Stimulated activated CD8-positive, alpha-beta memory T cell treated with anti-CD3 and anti-CD28 coated beads, Interleukin-7, amount 100 ng/mL, for 48 hours (primary cell): Measurements from ENCODE around the gene S100B.

Source experiments
- DNase-seq, 2 donors: peaks; one replicate each; pipeline ENCODE4 v3.0.0-alpha.2; 2020; ENCODE audit warnings: low read depth in 1 of 2; ENCODE audit errors: extremely low read depth in 1 of 2

Gene S100B

DNA sequence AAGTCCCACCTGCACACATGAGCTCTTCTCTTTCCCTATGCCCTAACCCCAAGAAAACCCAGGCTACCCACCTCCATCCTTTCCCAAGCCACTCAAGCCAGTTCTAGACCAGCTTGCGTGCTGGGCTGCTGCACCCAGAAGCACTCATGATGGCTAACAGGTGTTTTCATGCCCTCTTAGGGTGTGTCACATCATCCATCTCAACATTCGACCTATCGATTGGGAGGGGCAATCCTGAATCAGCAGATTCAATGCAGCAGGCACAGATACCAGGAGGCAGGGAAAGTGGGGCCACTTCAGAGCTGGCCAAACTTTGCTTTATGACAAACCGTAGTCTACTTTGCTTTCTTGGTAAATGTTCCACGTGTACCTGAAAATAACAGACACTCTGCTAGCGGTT, 24.0 kb upstream of the S100B start:
- no peak for DNase-seq

- DNase-seq, result no peak
Observed at GRCh38 chr21:46627726-46628125, 22.8 kb upstream of the S100B start.

GRCh38 chr21:46626975-46627501, 22.2 kb upstream of the S100B start:
- DNase-seq, result no peak

DNA sequence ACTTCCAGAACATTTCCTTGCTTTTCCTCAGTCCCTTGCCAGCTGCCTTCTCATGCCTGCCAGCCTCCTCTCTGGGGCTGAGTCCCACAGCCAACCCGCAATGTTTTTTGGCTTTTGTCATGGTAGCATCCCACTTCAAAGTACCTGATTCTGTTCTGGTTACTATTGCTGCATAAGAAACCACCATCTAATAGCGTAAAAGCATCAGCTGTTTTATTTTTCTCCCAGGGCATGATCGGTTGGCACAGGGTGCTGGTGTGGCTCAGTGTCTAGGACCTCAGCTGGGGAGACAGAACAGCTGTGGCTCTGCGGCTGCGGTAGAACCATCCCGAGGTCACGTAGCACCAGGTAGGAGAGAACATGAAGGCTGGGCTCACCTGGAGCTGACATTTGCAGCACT, 21.7 kb upstream of the S100B start:
- no peak for DNase-seq

DNA sequence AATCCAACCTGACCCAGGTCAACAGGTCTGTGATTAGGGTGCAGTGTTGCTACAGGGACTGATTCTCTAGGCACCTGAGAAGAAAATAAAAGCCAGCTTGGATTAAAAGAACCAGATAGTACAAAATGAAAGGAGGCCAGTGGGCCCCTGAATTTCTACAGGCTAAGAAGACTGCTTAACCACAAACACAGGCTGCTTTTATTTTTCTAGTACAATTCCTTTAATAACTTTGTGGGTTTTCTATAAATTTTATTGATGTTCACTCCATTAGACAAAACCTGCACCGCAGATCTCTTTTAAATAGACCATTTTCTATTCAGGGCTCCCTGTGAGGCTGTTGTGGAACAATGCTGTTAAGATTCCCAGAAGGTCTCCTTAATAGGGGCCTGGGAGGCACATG, 20.9 kb upstream of the S100B start:
- DNase-seq, result no peak

DNA sequence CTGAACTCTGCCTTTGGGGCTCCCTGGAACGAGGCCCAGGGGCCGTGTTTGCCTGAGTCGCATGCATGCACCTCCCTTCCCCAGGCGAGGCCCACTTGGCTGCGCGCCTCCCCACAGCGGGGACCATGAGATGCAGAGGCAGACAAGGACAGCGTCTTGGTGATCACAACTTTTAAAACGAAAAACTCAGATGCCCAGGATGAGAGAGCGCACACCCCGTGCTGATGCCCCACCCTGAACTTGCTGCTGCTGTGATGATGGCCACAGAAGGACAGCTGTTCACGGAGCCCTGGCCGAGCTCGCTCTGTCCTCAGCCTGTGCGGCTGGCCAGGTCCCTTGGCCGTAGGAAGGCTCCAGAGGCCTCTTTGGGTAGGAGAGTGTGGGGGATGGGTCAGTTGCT, 19.2 kb upstream of the S100B start:
- DNase-seq, result no peak

DNA sequence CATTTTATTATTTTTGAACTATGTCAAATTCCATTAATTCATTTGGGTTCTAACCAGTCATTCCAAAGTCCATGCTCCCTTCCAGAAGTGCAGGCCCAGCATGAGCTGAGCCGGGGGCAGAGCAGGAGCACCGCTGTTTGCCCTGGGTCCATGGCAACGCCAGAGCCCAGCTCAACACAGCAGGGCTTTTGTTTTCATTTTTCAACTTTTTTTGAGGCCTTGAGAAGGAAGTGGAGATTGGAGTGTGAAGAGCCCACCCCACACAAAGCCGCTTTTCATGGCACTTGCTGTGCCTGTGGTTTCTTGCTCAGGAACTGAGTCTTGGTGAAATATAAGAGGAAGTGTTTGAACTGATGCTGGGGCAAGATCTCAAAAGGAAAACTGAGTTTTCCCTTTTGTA, 17.3 kb upstream of the S100B start:
- no peak for DNase-seq

DNA sequence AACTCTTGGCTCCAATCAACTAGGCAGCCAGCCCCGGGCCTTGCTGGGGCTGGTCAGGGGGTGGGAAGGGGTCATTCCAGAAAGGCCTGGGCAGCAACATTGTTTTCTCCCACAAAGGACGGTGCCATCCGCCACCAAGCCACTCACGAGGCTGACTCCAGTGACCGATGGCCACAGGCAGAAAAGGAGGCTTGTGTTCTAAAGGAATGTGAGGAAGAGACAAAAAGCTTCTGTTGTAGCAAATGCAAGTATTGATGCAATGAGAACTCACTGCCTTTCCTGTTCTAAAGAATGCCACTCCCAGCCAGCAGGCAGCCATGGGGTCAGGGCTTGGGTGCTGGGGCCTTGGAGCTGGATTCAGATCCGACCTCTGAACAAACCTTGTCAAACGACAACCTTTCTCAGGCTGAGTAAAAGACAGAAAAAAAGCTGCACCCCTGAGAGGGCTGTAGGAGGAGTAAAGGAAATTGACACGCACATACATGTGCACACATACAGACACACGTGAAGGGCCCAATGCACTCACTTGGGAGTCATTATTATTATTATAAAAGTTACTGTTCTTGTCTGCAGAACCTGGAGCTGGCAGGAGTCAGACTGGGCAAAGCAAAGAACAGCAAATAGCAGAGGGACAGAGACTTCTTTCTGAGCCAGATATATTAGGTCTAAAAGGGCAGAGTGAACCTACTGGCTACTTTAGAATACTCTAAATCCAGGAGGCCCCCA, 16.7 kb upstream of the S100B start:
- DNase-seq, result no peak

- DNase-seq, result no peak
Observed at GRCh38 chr21:46620846-46621245, 16.0 kb upstream of the S100B start.

DNA sequence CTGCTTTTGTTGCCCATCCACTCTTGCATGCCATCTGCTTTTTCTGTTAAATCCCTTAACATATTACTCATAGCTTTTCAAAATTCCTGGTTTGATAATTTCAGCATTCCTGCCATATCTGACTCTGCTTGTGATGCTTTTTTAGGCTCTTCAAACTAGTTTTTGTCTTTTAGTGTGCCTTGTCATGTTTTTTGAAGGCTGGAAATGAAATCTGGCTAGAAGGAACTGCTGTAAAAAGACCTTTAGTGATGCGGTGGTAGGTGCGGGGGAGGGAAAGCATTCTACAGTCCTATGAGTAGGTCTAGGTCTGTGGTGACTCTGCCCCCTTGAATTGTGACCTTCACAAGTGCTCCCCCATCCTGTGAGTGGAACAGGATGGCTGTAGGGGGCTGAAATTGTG, 15.0 kb upstream of the S100B start:
- DNase-seq, result no peak

DNA sequence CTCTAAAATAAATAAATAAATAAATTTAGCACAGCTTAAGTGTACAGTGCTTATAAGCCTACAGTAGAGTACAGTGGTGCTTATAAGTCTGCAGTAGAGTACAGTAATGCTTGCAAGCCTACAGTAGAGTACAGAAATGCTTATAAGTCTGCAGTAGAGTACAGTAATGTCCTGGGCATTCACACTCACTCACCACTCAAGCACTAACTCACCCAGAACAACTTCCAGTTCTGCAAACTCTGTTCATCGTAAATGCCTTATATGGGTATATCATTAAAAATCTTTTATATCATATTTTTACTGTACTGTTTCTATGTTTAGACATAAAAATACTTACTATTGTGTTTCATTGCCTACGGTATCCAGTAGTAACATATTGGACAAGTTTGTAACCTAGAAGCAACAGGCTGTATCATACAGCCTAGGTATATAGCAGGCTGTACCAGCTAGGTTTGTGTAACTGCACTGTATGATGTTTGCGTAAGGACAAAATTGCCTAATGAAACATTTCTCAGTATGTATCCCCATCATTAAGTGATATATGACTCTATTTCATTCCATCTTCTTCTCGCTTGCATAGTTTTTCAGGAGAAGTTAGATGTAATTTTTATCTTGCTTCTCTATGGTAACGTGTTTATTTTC, 14.0 kb upstream of the S100B start:
- DNase-seq, result no peak

GRCh38 chr21:46617267-46618051, 12.6 kb upstream of the S100B start:
- no peak for DNase-seq

- DNase-seq, result no peak
Observed at GRCh38 chr21:46616656-46617055, 11.8 kb upstream of the S100B start.

DNA sequence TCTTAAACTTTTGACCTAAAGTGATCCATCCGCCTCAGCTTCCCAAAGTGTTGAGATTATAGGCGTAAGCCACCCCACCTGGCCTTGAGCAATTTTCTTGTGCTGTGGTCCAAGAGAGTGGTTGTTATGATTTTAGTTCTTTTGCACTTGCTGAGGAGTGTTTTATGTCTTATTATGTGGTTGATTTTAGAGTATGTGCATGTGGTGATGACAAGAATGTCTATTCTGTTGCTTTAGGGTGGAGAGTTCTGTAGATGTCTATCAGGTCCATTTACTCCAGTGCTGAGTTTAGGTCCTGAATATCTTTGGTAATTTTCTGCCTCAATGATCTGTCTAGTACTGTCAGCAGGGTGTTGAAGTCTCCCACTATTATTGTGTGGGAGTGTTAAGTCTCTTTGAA, 11.2 kb upstream of the S100B start:
- no peak for DNase-seq

- DNase-seq, result no peak
Observed at GRCh38 chr21:46613391-46613790, 8.5 kb upstream of the S100B start.

DNA sequence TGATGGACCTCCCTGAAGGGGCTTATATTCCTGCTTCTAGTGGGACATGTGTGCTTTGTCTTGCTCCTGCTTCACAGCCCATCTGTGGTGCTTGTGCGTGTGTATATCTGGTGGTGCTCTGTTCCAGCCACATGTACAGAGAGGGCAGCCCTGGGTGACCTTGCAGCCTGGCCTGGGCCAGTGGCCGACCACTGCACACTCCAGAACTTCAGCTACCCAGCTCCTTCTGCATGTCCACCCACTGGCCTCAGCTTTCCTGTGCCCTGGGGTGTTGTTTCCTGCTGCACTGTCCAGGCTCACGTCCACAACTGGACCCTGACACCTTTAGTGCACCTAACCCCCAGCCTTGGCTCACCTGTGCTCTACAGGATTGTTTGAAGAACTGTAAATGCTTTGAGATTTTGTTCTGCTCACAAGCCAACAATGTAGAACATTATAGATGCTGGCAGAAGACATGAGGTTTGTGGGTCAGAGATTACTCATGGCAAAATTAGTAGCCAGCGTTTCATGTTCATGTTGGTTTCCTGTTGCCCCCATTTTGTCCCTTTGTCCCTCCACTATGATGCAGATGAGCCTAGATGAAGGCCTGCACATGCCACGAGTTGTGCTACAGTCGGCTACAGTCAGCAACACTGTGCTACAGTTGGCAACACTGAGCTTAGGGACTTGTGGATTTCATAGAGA, 5.3 kb upstream of the S100B start:
- no peak for DNase-seq

GRCh38 chr21:46608672-46609111, 3.8 kb upstream of the S100B start:
- DNase-seq, result no peak

GRCh38 chr21:46607636-46608035, 2.8 kb upstream of the S100B start:
- no peak for DNase-seq

GRCh38 chr21:46606427-46606813, 1.5 kb upstream of the S100B start:
- no peak for DNase-seq

DNA sequence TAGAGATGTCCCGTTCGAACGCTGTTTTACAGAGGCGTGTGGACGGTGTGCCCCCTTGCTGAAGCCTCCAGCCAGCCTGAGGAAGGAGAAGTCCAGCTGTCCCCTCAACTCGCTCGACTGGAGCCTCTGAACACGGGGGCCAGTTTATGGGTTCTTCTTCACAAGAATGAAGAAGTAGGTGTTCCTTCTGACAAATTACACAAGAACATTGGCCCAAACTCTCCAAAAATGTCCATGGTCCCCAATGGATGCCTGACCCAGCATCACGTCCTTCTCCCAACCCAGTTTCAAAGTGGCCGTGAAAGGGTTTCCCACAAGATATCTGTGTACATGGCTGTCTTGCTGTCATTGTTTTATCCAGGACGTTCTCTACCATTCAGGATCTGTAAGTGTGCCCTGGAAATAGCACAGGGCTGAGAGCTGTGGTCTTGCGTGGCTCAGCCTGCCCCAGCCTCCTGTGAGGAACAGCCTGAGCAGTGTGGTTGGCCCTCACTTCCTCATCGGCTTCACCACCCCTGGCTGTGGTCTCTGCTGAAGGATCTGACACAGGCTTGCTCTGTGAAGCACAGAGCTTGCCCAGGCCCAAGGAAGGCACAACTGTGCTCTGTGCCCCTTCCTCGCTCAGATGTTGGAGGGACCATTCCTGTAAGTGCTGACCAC, 1.0 kb upstream of the S100B start:
- DNase-seq, result peak in 1 of 2 donors; percentile 25
